Activated B cell treated with CpG ODN at 0.5 μM for 24 hours (primary cell): ENCODE results near the gene STARD13. TPM values are rescaled to one million over a fixed set of nuclear protein-coding genes. Genes with fewer than 3 reads are reported as not detected.

Experiments used
- ATAC-seq: fragments of 200-7000 bp; cut with Tn5 transposase; one replicate; pipeline ENCODE4 v1.10.0; 2021; ENCODE audit warnings: low read depth, mild to moderate bottlenecking, moderate library complexity
- CTCF ChIA-PET: fragments of 350-600 bp; sonication (Branson Sonifier 250); formaldehyde crosslinking; loops from one replicate; lab custom pipeline; 2021; ENCODE audit warnings: antibody characterized with exemption; lab: Charles Lee
- POLR2A ChIA-PET: fragments of 350-600 bp; sonication (Branson Sonifier 250); formaldehyde crosslinking; loops from one replicate; lab custom pipeline; 2021; ENCODE audit warnings: antibody characterized with exemption; lab: Charles Lee
- DNase-seq: peaks from one replicate; pipeline ENCODE4 v3.0.0; 2022
- H3K27ac Mint-ChIP-seq: one replicate; pipeline ENCODE4 v1.8.0; 2020; ENCODE audit warnings: mixed read lengths
- H3K27me3 Mint-ChIP-seq: one replicate; pipeline ENCODE4 v1.8.0; 2021; ENCODE audit warnings: mixed read lengths
- H3K36me3 Mint-ChIP-seq: one replicate; pipeline ENCODE4 v1.8.0; 2021; ENCODE audit warnings: low read depth, mixed read lengths
- H3K4me1 Mint-ChIP-seq: one replicate; pipeline ENCODE4 v1.8.0; 2021; ENCODE audit warnings: mixed read lengths
- H3K4me3 Mint-ChIP-seq: one replicate; pipeline ENCODE4 v1.8.0; 2020; ENCODE audit warnings: mild to moderate bottlenecking, mixed read lengths
- H3K9me3 Mint-ChIP-seq: one replicate; pipeline ENCODE4 v1.8.0; 2020; ENCODE audit warnings: mixed read lengths
- CTCF ChIP-seq: fragments of 200-600 bp; IDR thresholded peaks from one replicate; pipeline ENCODE4 v1.8.0; 2022; ENCODE audit warnings: antibody characterized with exemption, mild to moderate bottlenecking
- intact Hi-C: fragments of 100-400 bp; cut with micrococcal nuclease; formaldehyde crosslinking; loops from one replicate; pipeline ENCODE4 v1.15.1; 2024
- total RNA-seq: library from RNA; stranded (reverse); gene quantifications from 2 replicates; pipeline ENCODE4 v1.2.3, GENCODE V29; 2022

Gene STARD13
- total RNA-seq, 1 donor from 2014 or later: 0.13 TPM

DNA sequence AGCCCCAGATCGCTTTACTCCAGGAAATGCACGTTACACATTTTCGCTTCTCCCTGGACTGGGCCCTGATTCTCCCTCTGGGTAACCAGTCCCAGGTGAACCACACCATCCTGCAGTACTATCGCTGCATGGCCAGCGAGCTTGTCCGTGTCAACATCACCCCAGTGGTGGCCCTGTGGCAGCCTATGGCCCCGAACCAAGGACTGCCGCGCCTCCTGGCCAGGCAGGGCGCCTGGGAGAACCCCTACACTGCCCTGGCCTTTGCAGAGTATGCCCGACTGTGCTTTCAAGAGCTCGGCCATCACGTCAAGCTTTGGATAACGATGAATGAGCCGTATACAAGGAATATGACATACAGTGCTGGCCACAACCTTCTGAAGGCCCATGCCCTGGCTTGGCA lies 224.7 kb downstream of the STARD13 start:
- Mint-ChIP-seq H3K4me3 (no peak overlapping the region), H3K4me1 (no peaks in the 10 kb centered on the region), H3K36me3 (no peaks in the 10 kb centered on the region), H3K27me3 (peaks cover 2% of the 10 kb centered on the region), H3K9me3 (no peaks in the 10 kb centered on the region), H3K27ac (no peak overlapping the region)
- POLR2A ChIA-PET: no interaction called here
- intact Hi-C loops: no loop called here
- DNase-seq (no peak), ATAC-seq (no peak)
- TF ChIP-seq CTCF: no peak
- CTCF ChIA-PET: no interaction called here

- DNase-seq (no peak), ATAC-seq (no peak)
- Mint-ChIP-seq H3K36me3 (no peaks in the 10 kb centered on the region), H3K4me3 (no peak overlapping the region), H3K4me1 (no peaks in the 10 kb centered on the region), H3K27ac (no peak overlapping the region), H3K9me3 (no peaks in the 10 kb centered on the region), H3K27me3 (peaks cover 2% of the 10 kb centered on the region)
- ChIA-PET CTCF (no interaction called here), POLR2A (no interaction called here)
- TF ChIP-seq CTCF: no peak
- intact Hi-C loops: no loop called here
Observed at GRCh38 chr13:33058776-33059327, 226.7 kb downstream of the STARD13 start.

GRCh38 chr13:33057019-33057780 lies 228.4 kb downstream of the STARD13 start:
- no peak for TF ChIP-seq CTCF
- H3K4me1 Mint-ChIP-seq: no peaks in the 10 kb centered on the region
- H3K27ac Mint-ChIP-seq: no peak overlapping the region
- intact Hi-C loops: no loop called here
- POLR2A ChIA-PET: no interaction called here
- ATAC-seq (no peak), DNase-seq (no peak)
- H3K27me3 Mint-ChIP-seq: peaks cover 2% of the 10 kb centered on the region
- no peak overlapping the region for H3K4me3 Mint-ChIP-seq
- H3K36me3 Mint-ChIP-seq: no peaks in the 10 kb centered on the region
- H3K9me3 Mint-ChIP-seq: no peaks in the 10 kb centered on the region
- CTCF ChIA-PET: no interaction called here

GRCh38 chr13:33053397-33054066 lies 232.0 kb downstream of the STARD13 start:
- CTCF ChIA-PET: no interaction called here
- H3K36me3 Mint-ChIP-seq: no peaks in the 10 kb centered on the region

More at GRCh38 chr13:33053397-33054066, 232.0 kb downstream of the STARD13 start:
- DNase-seq: no peak
- H3K4me3 Mint-ChIP-seq: no peak overlapping the region
- no peak overlapping the region for H3K27ac Mint-ChIP-seq
- H3K27me3 Mint-ChIP-seq: peaks cover 6% of the 10 kb centered on the region
- H3K9me3 Mint-ChIP-seq: no peaks in the 10 kb centered on the region
- no peak for TF ChIP-seq CTCF
- no peaks in the 10 kb centered on the region for H3K4me1 Mint-ChIP-seq
- POLR2A ChIA-PET: no interaction called here
- ATAC-seq: no peak
- intact Hi-C loops: no loop called here
